Measurements from ENCODE around the gene SPAG9.

Gene SPAG9

DNA sequence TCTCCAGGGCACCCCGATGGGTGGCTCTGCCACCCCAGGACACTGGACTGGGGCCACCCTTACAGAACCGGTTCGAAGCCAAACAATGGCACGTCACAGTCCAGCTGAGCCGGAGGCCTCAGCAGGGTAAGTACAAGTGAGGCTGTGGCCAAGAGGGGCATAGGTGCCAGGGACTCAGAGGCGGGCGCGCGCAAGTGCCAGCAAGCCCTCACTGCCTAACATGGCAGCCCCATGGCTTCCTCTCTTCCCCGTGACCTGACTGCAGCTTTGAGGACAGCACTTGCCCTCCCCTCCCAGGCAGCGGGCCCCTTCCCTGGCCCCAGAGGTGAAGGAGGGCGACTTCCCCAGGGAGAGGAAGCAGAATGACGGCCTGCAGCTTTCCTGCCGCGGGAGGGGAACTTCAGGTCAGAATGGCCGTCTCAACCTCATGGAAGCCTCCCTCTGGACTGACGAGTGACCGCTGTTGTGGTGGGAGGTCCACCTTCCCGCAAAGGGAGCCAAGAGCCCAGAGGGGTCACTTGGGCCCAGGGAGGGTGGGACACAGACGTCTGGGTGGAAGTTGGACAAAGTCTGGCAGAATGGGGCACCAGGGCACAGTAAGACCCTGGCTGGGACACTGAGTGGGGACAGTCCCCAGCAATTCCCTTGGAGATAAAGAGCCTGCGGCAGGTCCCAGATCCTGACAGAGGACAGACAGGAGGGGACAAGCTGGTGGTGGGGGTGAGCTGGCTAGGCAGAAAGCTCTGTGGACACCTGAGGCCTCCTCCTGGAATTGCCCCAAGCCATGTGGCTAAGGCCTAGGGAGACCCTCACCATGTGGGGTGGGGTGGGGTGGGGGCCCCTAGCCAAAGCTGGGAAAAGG, 202.4 kb downstream of the SPAG9 start:
- DNase-seq (ENCODE audit: low read depth): no peak

DNA sequence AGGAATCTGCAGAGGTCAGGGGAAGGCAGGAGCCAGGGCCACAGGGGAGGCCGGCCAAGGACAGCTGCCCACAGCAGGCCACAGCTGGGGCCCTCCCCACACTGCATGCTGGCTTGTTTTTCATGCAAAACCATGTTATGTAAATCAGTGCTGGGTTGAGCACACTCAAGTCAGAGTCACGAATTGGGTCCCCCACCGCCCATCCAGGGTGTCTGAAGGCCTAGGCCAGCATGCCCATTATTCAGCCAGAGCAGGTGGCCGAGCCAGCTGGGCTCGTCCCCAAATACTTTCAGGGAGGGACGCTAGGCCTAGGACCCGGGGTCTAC, 203.3 kb downstream of the SPAG9 start:
- DNase-seq (ENCODE audit: low read depth): no peak

DNA sequence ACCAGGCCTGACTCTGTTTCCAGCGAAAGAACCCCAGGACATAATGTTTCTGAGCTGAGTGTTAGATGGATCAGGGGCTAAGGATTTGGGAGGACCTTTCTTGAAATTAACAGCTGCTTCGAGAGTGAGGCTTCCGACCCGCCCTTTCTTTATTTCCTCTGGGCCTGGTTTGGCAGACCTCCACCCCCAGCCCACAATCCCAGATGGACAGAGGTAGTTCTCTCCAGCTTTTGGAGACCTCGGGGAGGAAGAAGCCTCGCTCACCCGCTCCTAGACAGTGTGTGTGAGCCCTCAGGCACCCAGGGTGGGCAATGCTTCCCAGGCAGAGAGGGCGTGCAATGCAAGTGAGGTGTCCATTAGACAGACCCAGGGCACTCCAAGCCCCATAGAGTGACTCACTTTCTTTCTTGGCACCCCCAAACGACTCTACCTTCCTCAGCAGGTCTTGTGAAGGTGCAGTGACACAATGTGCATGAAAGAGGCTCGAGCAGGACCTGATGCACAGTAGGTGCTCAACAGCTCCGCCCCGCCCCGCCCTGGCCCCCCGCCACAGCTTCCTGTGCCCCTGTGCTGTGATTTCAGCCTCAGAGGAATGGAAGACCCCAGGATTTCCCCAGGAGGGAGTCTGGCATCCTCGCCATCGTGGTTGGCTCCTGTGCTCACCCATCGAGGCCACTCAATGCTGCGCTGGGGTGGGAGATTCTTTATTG, 203.8 kb downstream of the SPAG9 start:
- DNase-seq (ENCODE audit: low read depth): no peak

DNA sequence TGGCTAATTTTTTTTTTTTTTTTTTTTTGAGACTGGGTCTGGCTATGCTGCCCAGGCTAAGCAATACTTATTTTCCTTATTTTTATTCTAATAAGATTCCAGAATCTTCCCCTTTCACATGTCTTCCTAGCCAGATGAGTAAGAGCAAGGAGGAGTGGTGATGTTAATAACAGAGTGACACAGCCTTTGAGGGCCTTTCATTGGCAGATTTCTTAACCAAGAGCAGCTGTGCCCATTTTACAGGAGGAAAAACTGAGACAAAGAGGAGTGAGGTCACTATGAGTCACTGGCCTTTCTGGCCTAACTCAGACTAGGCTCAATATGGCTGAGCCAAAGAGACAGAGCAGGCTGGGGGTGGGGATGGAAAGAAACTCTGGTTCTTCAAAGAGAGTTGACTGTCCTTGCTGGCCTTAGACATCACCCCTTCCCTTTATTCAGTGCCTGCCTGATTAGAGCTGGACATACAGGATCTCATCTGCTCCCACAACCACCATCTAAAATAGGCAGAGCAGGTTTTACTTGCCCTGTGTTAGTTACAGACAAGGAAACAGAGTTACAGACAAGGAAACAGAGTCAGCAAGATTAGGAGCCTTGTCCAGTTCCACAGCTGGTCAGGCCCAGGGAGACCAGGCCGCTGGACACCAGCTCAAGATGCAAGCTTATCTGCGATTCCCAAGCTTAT, 204.5 kb downstream of the SPAG9 start:
- DNase-seq (ENCODE audit: low read depth): no peak

DNA sequence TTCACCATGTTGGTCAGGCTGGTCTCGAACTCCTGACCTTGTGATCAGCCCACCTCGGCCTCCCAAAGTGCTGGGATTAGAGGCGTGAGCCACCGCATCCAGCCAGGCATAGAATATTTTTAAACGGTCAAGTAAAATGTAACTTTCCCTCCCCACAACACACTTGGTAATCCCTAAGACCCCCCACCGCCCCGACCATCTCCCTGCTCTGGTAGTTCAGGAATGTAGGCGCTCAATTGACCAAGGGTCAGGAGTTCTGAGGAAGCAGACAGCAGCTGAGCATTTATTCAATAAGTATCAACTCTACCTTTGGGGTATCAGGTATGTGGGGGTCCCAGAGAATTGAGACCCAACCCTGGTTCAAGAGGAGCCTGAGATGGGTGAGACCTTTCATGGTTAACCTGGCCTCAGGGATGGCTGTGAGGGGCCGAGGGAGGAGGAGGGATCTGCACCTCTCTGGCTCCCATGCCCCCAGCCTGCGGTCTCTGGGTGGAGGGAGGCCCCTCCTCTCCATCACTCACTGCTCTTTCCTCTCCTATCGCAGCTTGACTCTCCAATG, 206.1 kb downstream of the SPAG9 start:
- no peak for DNase-seq (ENCODE audit: low read depth)

DNA sequence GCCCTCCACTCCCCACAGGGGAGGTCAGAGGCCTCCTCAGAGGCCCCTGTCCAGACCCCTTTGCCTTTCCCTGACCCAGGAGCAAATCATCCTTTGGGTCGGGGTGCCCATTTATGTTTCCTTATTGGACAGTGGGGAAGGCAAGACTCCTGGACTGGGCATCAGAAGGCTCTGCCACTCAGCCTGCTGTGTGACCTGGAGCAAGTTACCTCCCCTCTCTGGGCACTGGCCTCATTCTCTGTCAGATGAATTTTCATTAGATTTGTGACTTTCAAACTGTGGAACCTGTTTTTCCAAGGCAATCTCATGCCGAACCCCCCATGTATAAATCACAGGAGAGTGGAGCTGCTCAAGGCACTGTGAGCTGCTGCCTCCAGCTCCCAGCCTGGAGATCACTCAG, 207.5 kb downstream of the SPAG9 start:
- no peak for DNase-seq (ENCODE audit: low read depth)
